DMS153 treated with DMSO at 0.1 percent for 48 hours (cell line): ENCODE results near the gene CDCA8.
"Not testable (repeated sequence)": the region's sequence is repeated elsewhere in the genome, so short reads cannot be mapped to it uniquely, and the experiment has no call there.

Experiments used
- DNase-seq: peaks from one replicate; lab custom pipeline; 2025; ENCODE audit not compliant: unreplicated experiment; lab: John Stamatoyannopoulos, UW

The CDCA8 gene

GRCh38 chr1:37732111-37732780 lies 39.9 kb downstream of the CDCA8 start:
- no peak for DNase-seq

GRCh38 chr1:37734629-37735591 lies 42.6 kb downstream of the CDCA8 start:
- no peak for DNase-seq

GRCh38 chr1:37737975-37738374 lies 45.7 kb downstream of the CDCA8 start:
- DNase-seq, result not testable (repeated sequence)

- not testable (repeated sequence) for DNase-seq
Measured at GRCh38 chr1:37738619-37739018, 46.3 kb downstream of the CDCA8 start.

- DNase-seq, result no peak
Measured at GRCh38 chr1:37739222-37739621, 46.9 kb downstream of the CDCA8 start.

- no peak for DNase-seq
Measured at GRCh38 chr1:37741130-37741529, 48.8 kb downstream of the CDCA8 start.

- DNase-seq, result no peak
Measured at GRCh38 chr1:37741662-37742061, 49.3 kb downstream of the CDCA8 start.

GRCh38 chr1:37746806-37747205 lies 54.5 kb downstream of the CDCA8 start:
- no peak for DNase-seq

GRCh38 chr1:37748565-37748964 lies 56.2 kb downstream of the CDCA8 start:
- DNase-seq, result no peak

- no peak for DNase-seq
Measured at GRCh38 chr1:37752213-37752582, 59.9 kb downstream of the CDCA8 start.

- DNase-seq, result peak; percentile 24
Measured at GRCh38 chr1:37752583-37753471, 60.5 kb downstream of the CDCA8 start.

GRCh38 chr1:37753473-37754321 lies 61.4 kb downstream of the CDCA8 start:
- DNase-seq, result no peak

- no peak for DNase-seq
Measured at GRCh38 chr1:37755290-37755689, 63.0 kb downstream of the CDCA8 start.

- DNase-seq, result no peak
Measured at GRCh38 chr1:37755951-37756560, 63.7 kb downstream of the CDCA8 start.
